ACC112 (cell line): ENCODE results near the gene SYNPR.

Experiments
- H2AFZ ChIP-seq: fragments of 200-600 bp; sonication (generic); one replicate; pipeline ENCODE4 v1.6.0; 2017; ENCODE audit warnings: antibody characterized with exemption, low read length; ENCODE audit not compliant: unreplicated experiment
- H3K27ac ChIP-seq: fragments of 200-600 bp; sonication (generic); 2 replicates; pipeline ENCODE4 v1.5.1; 2014; ENCODE audit warnings: low read depth, mild to moderate bottlenecking, antibody characterized with exemption, low read length, moderate library complexity
- H3K27me3 ChIP-seq: fragments of 200-600 bp; sonication (generic); 2 replicates; pipeline ENCODE4 v1.6.1; 2014; ENCODE audit warnings: mild to moderate bottlenecking, antibody characterized with exemption, low read length, moderate library complexity, mixed read lengths; ENCODE audit not compliant: insufficient read depth
- H3K36me3 ChIP-seq: fragments of 200-600 bp; sonication (generic); 2 replicates; pipeline ENCODE4 v1.6.1; 2016; ENCODE audit warnings: mild to moderate bottlenecking, antibody characterized with exemption, low read length, moderate library complexity, mixed read lengths; ENCODE audit not compliant: insufficient read depth
- H3K4me1 ChIP-seq: fragments of 200-600 bp; sonication (generic); one replicate; pipeline ENCODE4 v1.6.1; 2016; ENCODE audit warnings: low read length, mixed read lengths; ENCODE audit not compliant: insufficient read depth, unreplicated experiment, control insufficient read depth
- H3K4me3 ChIP-seq: fragments of 200-600 bp; sonication (generic); 2 replicates; pipeline ENCODE4 v1.5.1; 2014; ENCODE audit warnings: mild to moderate bottlenecking, low read depth, low read length
- H3K79me2 ChIP-seq: fragments of 200-600 bp; sonication (generic); one replicate; pipeline ENCODE4 v1.6.0; 2016; ENCODE audit warnings: low read length; ENCODE audit not compliant: control insufficient read depth, unreplicated experiment, insufficient read depth

Gene SYNPR

GRCh38 chr3:63562323-63562722, 284.2 kb downstream of the SYNPR start:
- no peaks in the 10 kb centered on the region for H3K79me2 ChIP-seq
- no peak overlapping the region for H3K4me3 ChIP-seq
- no peaks in the 10 kb centered on the region for H3K4me1 ChIP-seq
- no peak overlapping the region for H2AFZ ChIP-seq
- 0 out of 2 replicates have a peak, but pooled peaks cover 13% of the 10 kb centered on the region for H3K27me3 ChIP-seq
- H3K27ac ChIP-seq: no peak overlapping the region
- H3K36me3 ChIP-seq: no peaks in the 10 kb centered on the region

GRCh38 chr3:63563572-63563971, 285.5 kb downstream of the SYNPR start:
- no peaks in the 10 kb centered on the region for H3K36me3 ChIP-seq
- H3K4me3 ChIP-seq: no peak overlapping the region
- no peaks in the 10 kb centered on the region for H3K4me1 ChIP-seq
- no peak overlapping the region for H3K27ac ChIP-seq
- no peaks in the 10 kb centered on the region for H3K79me2 ChIP-seq
- no peak overlapping the region for H2AFZ ChIP-seq
- 0 out of 2 replicates have a peak, but pooled peaks cover 13% of the 10 kb centered on the region for H3K27me3 ChIP-seq

- no peak overlapping the region for H2AFZ ChIP-seq
- no peaks in the 10 kb centered on the region for H3K36me3 ChIP-seq
- H3K79me2 ChIP-seq: no peaks in the 10 kb centered on the region
- no peak overlapping the region for H3K27ac ChIP-seq
- peaks cover 23% of the 10 kb centered on the region; the same call in 1 of the 2 replicates for H3K27me3 ChIP-seq
- no peak overlapping the region for H3K4me3 ChIP-seq
- H3K4me1 ChIP-seq: no peaks in the 10 kb centered on the region
These were observed 287.1 kb downstream of the SYNPR start for GRCh38 chr3:63565220-63565619.

- H3K27ac ChIP-seq: no peak overlapping the region
- no peaks in the 10 kb centered on the region for H3K4me1 ChIP-seq
- no peak overlapping the region for H2AFZ ChIP-seq
- H3K4me3 ChIP-seq: no peak overlapping the region
- no peaks in the 10 kb centered on the region for H3K36me3 ChIP-seq
- peaks cover 23% of the 10 kb centered on the region; the same call in 1 of the 2 replicates for H3K27me3 ChIP-seq
- H3K79me2 ChIP-seq: no peaks in the 10 kb centered on the region
These were observed 293.6 kb downstream of the SYNPR start for GRCh38 chr3:63571682-63572081.

GRCh38 chr3:63576846-63577245, 298.7 kb downstream of the SYNPR start:
- Histone ChIP-seq H3K36me3 (no peaks in the 10 kb centered on the region), H3K27me3 (peaks cover 7% of the 10 kb centered on the region; the same call in 1 of the 2 replicates), H3K4me3 (no peak overlapping the region), H3K79me2 (no peaks in the 10 kb centered on the region), H3K4me1 (no peaks in the 10 kb centered on the region), H3K27ac (no peak overlapping the region), H2AFZ (no peak overlapping the region)

- Histone ChIP-seq H3K27me3 (no peaks in the 10 kb centered on the region), H3K4me1 (no peaks in the 10 kb centered on the region), H2AFZ (no peak overlapping the region), H3K27ac (no peak overlapping the region), H3K36me3 (no peaks in the 10 kb centered on the region), H3K79me2 (no peaks in the 10 kb centered on the region), H3K4me3 (no peak overlapping the region)
These were observed 300.8 kb downstream of the SYNPR start for GRCh38 chr3:63578858-63579257.

GRCh38 chr3:63580151-63580550, 302.0 kb downstream of the SYNPR start:
- Histone ChIP-seq H3K27ac (no peak overlapping the region), H3K4me3 (no peak overlapping the region), H3K36me3 (no peaks in the 10 kb centered on the region), H3K27me3 (no peaks in the 10 kb centered on the region), H3K79me2 (no peaks in the 10 kb centered on the region), H2AFZ (no peak overlapping the region), H3K4me1 (no peaks in the 10 kb centered on the region)

GRCh38 chr3:63582943-63583500, 304.9 kb downstream of the SYNPR start:
- H3K27ac ChIP-seq: no peak overlapping the region
- H3K36me3 ChIP-seq: no peaks in the 10 kb centered on the region
- no peaks in the 10 kb centered on the region for H3K27me3 ChIP-seq
- H3K79me2 ChIP-seq: no peaks in the 10 kb centered on the region
- H3K4me1 ChIP-seq: no peaks in the 10 kb centered on the region
- no peak overlapping the region for H2AFZ ChIP-seq
- H3K4me3 ChIP-seq: no peak overlapping the region

- Histone ChIP-seq H2AFZ (no peak overlapping the region), H3K36me3 (no peaks in the 10 kb centered on the region), H3K27me3 (no peaks in the 10 kb centered on the region), H3K79me2 (no peaks in the 10 kb centered on the region), H3K4me1 (no peaks in the 10 kb centered on the region), H3K27ac (no peak overlapping the region), H3K4me3 (no peak overlapping the region)
These were observed 306.6 kb downstream of the SYNPR start for GRCh38 chr3:63584681-63585080.

- Histone ChIP-seq H2AFZ (no peak overlapping the region), H3K36me3 (no peaks in the 10 kb centered on the region), H3K4me3 (no peak overlapping the region), H3K79me2 (no peaks in the 10 kb centered on the region), H3K4me1 (no peaks in the 10 kb centered on the region), H3K27ac (no peak overlapping the region), H3K27me3 (no peaks in the 10 kb centered on the region)
These were observed 307.8 kb downstream of the SYNPR start for GRCh38 chr3:63585927-63586326.

GRCh38 chr3:63588895-63589294, 310.8 kb downstream of the SYNPR start:
- Histone ChIP-seq H3K4me1 (no peaks in the 10 kb centered on the region), H3K4me3 (no peak overlapping the region), H3K27me3 (no peaks in the 10 kb centered on the region)

More at GRCh38 chr3:63588895-63589294, 310.8 kb downstream of the SYNPR start:
- H3K36me3 ChIP-seq: no peaks in the 10 kb centered on the region
- no peak overlapping the region for H2AFZ ChIP-seq
- no peak overlapping the region for H3K27ac ChIP-seq
- no peaks in the 10 kb centered on the region for H3K79me2 ChIP-seq
